ENCODE results near the gene CDH16.

CDH16 gene

DNA sequence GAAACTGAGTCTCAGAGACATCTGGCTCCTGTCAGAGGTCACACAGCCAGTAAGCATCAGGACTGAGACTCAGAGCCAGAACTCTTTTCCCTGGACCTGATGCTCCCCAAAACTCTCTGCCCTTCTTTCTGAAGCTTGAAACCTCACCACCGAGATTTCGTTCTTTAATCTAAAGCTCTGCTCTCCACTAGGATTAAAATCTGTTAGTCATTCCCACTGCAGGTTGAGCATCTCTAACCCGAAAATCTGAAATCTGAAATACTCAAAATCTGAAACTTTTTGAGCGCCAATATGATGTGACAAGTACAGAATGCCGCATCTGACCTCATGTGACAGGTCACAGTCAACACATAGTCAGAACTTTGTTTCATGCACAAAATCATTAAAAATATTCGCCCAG is 2.2 kb downstream of the CDH16 start:
- TF ChIP-seq, protein P1, sequence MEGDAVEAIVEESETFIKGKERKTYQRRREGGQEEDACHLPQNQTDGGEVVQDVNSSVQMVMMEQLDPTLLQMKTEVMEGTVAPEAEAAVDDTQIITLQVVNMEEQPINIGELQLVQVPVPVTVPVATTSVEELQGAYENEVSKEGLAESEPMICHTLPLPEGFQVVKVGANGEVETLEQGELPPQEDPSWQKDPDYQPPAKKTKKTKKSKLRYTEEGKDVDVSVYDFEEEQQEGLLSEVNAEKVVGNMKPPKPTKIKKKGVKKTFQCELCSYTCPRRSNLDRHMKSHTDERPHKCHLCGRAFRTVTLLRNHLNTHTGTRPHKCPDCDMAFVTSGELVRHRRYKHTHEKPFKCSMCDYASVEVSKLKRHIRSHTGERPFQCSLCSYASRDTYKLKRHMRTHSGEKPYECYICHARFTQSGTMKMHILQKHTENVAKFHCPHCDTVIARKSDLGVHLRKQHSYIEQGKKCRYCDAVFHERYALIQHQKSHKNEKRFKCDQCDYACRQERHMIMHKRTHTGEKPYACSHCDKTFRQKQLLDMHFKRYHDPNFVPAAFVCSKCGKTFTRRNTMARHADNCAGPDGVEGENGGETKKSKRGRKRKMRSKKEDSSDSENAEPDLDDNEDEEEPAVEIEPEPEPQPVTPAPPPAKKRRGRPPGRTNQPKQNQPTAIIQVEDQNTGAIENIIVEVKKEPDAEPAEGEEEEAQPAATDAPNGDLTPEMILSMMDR (IDR thresholded peaks at IDR 0.05; ENCODE audit: insufficient read depth, low read depth, low read length, missing control alignments) = no peak
- H3K4me3 ChIP-seq (ENCODE audit: low read depth, low read length) = no peak overlapping the region
- DNase-seq (ENCODE audit: low read depth) = no peak

DNA sequence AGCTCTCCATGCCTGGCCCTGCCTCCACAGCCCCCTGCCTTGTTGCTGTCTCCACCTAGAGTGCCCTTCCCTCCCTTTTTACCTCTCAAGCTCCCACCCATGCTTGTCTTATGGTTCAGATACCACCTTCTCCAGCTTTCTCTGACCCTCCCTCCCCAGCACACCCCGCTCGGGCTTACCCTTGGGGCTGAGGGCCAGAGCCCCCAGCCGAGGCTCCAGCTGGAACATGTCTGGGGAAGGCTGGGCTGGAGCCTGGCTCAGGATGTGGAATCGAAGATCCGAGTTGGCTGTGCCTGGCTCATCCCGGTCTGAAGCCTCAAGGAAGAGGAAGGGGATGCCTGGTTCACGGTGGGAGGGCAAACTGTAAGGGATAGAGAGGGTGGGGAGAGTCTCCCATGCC is 3.6 kb downstream of the CDH16 start:
- TF ChIP-seq, protein P1 (IDR thresholded peaks at IDR 0.05; ENCODE audit: insufficient read depth, low read depth, low read length, missing control alignments) = no peak
- no peak overlapping the region for H3K4me3 ChIP-seq (ENCODE audit: low read depth, low read length)
- no peak for DNase-seq (ENCODE audit: low read depth)

DNA sequence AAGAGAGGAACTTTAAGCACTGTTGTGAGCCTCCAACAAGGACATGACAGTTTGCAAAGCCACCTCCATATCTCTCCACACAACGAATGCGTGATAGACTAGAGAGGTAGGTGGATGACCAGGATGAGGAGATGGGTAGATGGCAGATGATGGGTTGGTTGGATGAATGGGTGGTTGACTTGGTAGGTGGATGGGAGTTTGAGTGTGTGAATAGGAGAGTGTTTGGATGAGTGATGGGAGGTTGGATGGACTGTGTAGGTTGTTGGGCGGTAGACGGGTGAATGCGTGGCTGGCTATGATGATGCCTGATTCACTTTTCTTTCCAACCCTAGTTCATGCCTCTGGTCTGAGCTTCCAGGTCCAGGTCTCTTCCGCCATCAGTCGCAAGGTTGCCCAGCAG is 4.1 kb downstream of the CDH16 start:
- no peak for DNase-seq (ENCODE audit: low read depth)
- TF ChIP-seq, protein P1 (IDR thresholded peaks at IDR 0.05; ENCODE audit: insufficient read depth, low read depth, low read length, missing control alignments) = no peak
- H3K4me3 ChIP-seq (ENCODE audit: low read depth, low read length) = no peak overlapping the region

DNA sequence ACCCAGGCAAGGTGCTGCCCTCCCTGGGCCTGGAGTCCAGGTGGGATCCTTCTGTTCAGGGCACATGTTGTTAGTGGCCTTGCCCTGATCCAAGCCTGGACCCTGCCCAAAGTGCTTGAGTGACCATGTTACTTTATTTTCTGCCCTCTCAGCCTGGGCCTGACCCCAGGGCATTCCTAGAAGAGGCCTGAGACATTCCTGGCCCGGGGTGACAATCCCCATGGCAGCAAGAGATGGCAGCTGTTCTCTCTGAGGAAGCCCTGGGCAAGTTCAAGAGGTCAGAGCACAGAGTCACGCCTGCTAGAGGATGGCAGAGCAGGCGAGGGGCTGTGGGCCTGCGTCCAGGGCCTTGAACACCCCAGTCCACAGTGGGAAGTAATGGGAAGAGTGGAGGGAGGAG is 5.0 kb downstream of the CDH16 start:
- TF ChIP-seq, protein P1 (IDR thresholded peaks at IDR 0.05; ENCODE audit: insufficient read depth, low read depth, low read length, missing control alignments) = no peak
- H3K4me3 ChIP-seq (ENCODE audit: low read depth, low read length) = no peak overlapping the region
- DNase-seq (ENCODE audit: low read depth) = no peak

DNA sequence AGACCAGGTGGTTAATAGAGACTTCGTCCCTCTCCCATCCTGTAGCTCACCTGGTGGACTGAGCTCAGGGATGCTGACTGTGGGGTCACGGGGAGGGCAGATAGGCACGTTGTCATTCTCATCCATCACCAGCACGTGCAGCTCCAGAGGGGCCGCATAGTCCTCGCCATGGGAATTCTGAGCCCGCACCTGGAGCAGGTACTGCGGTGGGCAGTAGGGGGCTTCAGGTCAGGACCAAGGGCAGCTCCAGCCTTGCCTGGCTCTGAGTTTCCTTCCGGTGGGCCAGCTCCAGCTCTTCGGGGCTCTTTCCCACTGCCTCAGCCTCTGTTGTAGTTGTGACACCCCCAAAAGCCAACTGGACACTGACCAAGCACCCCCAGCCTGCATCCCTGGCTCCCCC is 5.6 kb downstream of the CDH16 start:
- DNase-seq (ENCODE audit: low read depth) = no peak
- TF ChIP-seq, protein P1 (IDR thresholded peaks at IDR 0.05; ENCODE audit: insufficient read depth, low read depth, low read length, missing control alignments) = no peak
- H3K4me3 ChIP-seq (ENCODE audit: low read depth, low read length) = no peak overlapping the region

DNA sequence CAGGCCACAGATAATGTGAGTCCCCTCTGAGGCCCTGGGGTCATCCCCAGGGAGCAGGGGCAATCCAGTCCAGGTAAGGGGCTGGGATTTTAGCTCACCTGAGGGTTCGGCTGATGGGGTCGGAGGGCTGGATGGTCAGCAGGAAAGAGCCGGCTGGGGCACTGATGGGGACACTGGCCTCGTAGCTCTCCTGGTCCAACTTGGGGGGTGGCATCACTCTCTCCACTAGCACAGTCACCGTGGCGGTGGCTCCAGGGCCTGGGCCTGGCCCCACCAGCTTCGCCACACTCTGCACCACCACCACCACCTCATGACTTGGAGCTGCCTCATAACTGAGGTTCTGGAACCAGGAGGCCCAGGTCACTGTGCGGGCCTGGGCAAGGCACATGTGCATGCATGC is 6.9 kb downstream of the CDH16 start:
- TF ChIP-seq, protein P1 (IDR thresholded peaks at IDR 0.05; ENCODE audit: insufficient read depth, low read depth, low read length, missing control alignments) = no peak
- no peak overlapping the region for H3K4me3 ChIP-seq (ENCODE audit: low read depth, low read length)
- DNase-seq (ENCODE audit: low read depth) = no peak

DNA sequence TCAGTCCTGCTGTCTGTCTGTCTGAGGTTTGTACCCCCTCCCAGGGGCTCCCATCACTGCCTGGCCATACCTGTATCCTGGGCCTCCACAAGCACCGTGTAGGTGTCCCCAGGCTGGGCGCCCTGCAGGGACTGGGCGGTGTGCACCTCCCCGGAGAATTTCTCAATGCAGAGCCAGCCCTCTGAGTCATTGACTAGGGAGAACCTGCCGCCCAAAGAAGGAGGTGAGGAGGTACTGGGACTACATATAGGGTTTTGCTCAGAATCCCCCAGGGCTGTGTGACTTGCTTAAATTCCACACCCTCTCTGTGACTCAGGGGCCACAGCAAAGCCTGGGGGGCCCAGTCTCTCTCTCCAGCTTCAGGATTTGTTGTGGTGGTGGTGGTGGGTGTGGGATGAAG is 7.6 kb downstream of the CDH16 start:
- no peak overlapping the region for H3K4me3 ChIP-seq (ENCODE audit: low read depth, low read length)
- DNase-seq (ENCODE audit: low read depth) = no peak
- TF ChIP-seq, protein P1 (IDR thresholded peaks at IDR 0.05; ENCODE audit: insufficient read depth, low read depth, low read length, missing control alignments) = no peak

Data from GM12865 (cell line).